A673 (cell line): Measurements from ENCODE around the gene HOXA4. TPM values are rescaled to one million over a fixed set of nuclear protein-coding genes. Genes with fewer than 3 reads are reported as not detected.
A peak's percentile ranks its signal among the peaks of the same experiment; 100 is the strongest.

Source experiments
- BruUV-seq: library from RNA; stranded (reverse); fragments of 400-500 nt; replicated peaks from 2 replicates; lab custom pipeline; 2021; lab: Mats Ljungman, UMichigan
- CTCF ChIA-PET: fragments of 300-600 bp; sonication (Branson Sonifier 250); formaldehyde crosslinking; loops from one replicate; lab custom pipeline; 2022; ENCODE audit warnings: antibody characterized with exemption; lab: Charles Lee
- POLR2A ChIA-PET: fragments of 300-600 bp; sonication (Branson Sonifier 250); formaldehyde crosslinking; loops from one replicate; lab custom pipeline; 2022; ENCODE audit warnings: antibody characterized with exemption; ENCODE audit not compliant: low non-redundant PET; lab: Charles Lee
- DNase-seq: peaks from one replicate; pipeline ENCODE4 v3.0.0-alpha.2; 2015; ENCODE audit warnings: low spot score
- H3K27ac ChIP-seq: fragments of 200-600 bp; sonication (generic); 2 replicates; pipeline ENCODE4 v1.5.1; 2016; ENCODE audit warnings: mixed run types, low read depth, mild to moderate bottlenecking, mixed read lengths, antibody characterized with exemption, low read length; ENCODE audit not compliant: poor library complexity, severe bottlenecking
- H3K27me3 ChIP-seq: fragments of 200-600 bp; sonication (generic); replicated peaks from 2 replicates; pipeline ENCODE4 v1.6.1; 2017; ENCODE audit warnings: mixed run types, low read depth, mild to moderate bottlenecking, mixed read lengths, antibody characterized with exemption, low read length; ENCODE audit not compliant: insufficient read depth, poor library complexity
- H3K36me3 ChIP-seq: fragments of 200-600 bp; sonication (generic); 2 replicates; pipeline ENCODE4 v1.6.1; 2016; ENCODE audit warnings: mixed run types, mild to moderate bottlenecking, mixed read lengths, antibody characterized with exemption, low read length; ENCODE audit not compliant: insufficient read depth, poor library complexity, severe bottlenecking
- H3K4me1 ChIP-seq: fragments of 200-600 bp; sonication (generic); 2 replicates; pipeline ENCODE4 v1.6.1; 2017; ENCODE audit warnings: mixed run types, mild to moderate bottlenecking, mixed read lengths, antibody characterized with exemption, low read length; ENCODE audit not compliant: insufficient read depth, poor library complexity, severe bottlenecking
- H3K4me3 ChIP-seq: fragments of 200-600 bp; sonication (generic); 2 replicates; pipeline ENCODE4 v1.5.1; 2016; ENCODE audit warnings: low read depth, mixed run types, mild to moderate bottlenecking, mixed read lengths, low read length; ENCODE audit not compliant: poor library complexity, severe bottlenecking
- H3K9me3 ChIP-seq: fragments of 200-600 bp; sonication (generic); 2 replicates; pipeline ENCODE4 v1.6.1; 2016; ENCODE audit warnings: mixed run types, low read depth, mild to moderate bottlenecking, mixed read lengths, antibody characterized with exemption, low read length; ENCODE audit not compliant: poor library complexity, severe bottlenecking
- EZH2 ChIP-seq: fragments of 200-600 bp; sonication (generic); IDR thresholded peaks from 2 replicates; pipeline ENCODE4 v1.6.1; 2017; ENCODE audit warnings: borderline replicate concordance, low read depth, mild to moderate bottlenecking, mixed read lengths, antibody characterized with exemption, low read length; ENCODE audit not compliant: poor library complexity, severe bottlenecking
- intact Hi-C: fragments of 100-400 bp; cut with micrococcal nuclease; formaldehyde crosslinking; loops from one replicate; pipeline ENCODE4 v1.10.0; 2022; ENCODE audit not compliant: unreplicated experiment
- total RNA-seq: library from RNA; stranded (reverse); gene quantifications from 2 replicates; pipeline ENCODE4 v1.2.3, GENCODE V29; 2021
- TF ChIP-seq, protein P1 (sequence below): fragments of 300-800, 200-600 bp; sonication (generic); conservative IDR thresholded peaks from 2 replicates; pipeline ENCODE4 v1.5.1; 2017; ENCODE audit warnings: low read depth, mild to moderate bottlenecking, antibody characterized with exemption, low read length, moderate library complexity, mixed read lengths

Gene HOXA4
- total RNA-seq, 1 experiment from 2014 or later, result not detected

DNA sequence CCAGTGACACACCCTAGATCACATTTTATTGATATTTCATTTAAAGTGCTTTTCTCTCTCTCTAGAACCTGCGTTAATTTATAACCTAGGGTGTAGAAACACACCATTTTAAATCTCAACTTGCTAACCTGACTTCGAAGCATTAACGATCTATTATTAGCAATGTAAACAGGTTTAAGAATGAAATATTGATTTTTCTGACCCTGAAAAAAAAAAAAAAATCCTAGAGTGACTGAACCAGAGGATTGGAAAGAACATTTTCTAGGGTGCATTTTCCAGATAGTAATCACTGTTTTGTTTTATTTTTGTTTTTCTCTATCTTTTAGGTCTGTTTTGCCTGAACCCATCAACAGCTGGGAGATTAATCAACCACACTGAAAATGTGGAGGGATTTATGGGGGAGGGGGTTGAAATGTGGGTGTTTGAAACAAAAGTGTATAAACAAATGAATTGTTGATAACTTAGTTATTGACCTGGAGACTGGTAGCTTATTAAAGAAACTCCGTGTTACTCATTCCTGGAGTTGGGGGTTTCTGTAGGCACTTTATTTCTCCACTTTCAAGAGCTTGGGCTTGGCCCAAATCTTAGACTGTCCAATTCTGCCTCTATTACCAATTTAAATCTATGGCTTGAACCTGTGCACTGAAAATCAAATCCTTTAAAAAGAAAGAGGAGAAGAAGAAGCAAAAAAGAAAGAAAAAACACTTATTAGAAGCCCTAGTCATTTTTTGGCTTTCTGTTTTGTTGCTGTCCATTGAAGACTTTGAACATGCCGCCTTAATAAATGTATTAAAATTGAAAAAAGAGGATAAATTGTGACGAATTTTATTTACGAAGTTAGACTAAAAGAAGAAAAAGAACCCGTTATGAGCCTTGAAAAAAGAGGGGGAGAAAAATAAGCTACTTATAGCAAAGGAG, 30.8 kb downstream of the HOXA4 start:
- no peak for TF ChIP-seq EZH2
- TF ChIP-seq, protein P1, sequence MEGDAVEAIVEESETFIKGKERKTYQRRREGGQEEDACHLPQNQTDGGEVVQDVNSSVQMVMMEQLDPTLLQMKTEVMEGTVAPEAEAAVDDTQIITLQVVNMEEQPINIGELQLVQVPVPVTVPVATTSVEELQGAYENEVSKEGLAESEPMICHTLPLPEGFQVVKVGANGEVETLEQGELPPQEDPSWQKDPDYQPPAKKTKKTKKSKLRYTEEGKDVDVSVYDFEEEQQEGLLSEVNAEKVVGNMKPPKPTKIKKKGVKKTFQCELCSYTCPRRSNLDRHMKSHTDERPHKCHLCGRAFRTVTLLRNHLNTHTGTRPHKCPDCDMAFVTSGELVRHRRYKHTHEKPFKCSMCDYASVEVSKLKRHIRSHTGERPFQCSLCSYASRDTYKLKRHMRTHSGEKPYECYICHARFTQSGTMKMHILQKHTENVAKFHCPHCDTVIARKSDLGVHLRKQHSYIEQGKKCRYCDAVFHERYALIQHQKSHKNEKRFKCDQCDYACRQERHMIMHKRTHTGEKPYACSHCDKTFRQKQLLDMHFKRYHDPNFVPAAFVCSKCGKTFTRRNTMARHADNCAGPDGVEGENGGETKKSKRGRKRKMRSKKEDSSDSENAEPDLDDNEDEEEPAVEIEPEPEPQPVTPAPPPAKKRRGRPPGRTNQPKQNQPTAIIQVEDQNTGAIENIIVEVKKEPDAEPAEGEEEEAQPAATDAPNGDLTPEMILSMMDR, result no peak
- BruUV-seq, result no TSS peak
- no peak overlapping the region for H3K4me3 ChIP-seq
- H3K4me1 ChIP-seq, result peaks cover 10% of the 10 kb centered on the region
- H3K27ac ChIP-seq, result no peak overlapping the region
- H3K36me3 ChIP-seq, result no peaks in the 10 kb centered on the region
- H3K27me3 ChIP-seq, result peaks cover 100% of the 10 kb centered on the region
- DNase-seq, result no peak
- POLR2A ChIA-PET, result no interaction called here
- intact Hi-C loops, result no loop called here
- CTCF ChIA-PET, result no interaction called here
- H3K9me3 ChIP-seq, result no peaks in the 10 kb centered on the region

DNA sequence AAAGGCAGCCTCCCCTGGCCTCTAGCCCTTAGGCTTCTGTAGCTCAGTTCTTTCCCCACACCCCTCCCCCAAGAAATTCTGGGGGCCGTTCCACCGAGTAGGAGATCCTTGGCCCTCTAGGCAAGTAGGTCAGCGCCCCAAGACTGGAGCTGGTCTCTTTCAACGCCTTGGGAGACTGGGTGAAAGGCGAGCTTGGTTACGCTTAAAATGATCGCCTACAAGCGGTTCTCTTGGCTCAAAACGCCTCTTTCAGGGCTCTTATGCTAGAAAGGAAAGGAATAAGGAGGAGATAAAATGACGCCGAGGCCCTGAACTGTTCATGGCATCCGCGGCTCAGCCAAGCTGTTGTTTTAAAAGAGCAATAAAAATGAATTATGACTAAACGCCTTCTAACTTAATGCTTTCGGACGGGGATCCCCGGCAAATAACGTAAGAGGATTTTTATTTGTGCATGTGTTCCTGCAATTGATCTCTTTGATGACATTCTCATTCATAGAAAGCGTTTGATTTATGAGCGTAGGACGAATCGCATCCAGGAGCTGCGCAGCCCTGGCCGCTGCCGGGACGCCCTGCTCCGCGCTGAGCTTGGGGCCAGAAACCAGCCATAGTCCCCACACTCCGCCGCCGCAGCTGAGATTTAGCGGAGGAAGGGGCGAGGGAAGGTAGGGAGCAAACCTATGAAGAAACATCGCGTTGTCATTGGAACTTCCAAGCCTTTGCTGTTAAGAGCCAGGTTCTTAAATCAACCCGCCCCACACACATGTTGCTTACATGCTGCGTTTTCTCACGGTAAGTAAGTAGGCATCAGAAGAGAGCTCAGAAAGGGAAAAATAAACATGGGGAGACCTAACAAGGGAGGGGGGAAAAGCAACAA, 31.7 kb downstream of the HOXA4 start:
- Histone ChIP-seq H3K27me3 (peaks cover 100% of the 10 kb centered on the region), H3K4me3 (no peak overlapping the region), H3K27ac (no peak overlapping the region), H3K36me3 (no peaks in the 10 kb centered on the region), H3K9me3 (no peaks in the 10 kb centered on the region), H3K4me1 (peaks cover 10% of the 10 kb centered on the region)
- no peak for DNase-seq
- TF ChIP-seq, protein P1, result no peak
- TF ChIP-seq EZH2, result peak; percentile 99
- intact Hi-C loops, result no loop called here
- ChIA-PET POLR2A (no interaction called here), CTCF (no interaction called here)
- no TSS peak for BruUV-seq

DNA sequence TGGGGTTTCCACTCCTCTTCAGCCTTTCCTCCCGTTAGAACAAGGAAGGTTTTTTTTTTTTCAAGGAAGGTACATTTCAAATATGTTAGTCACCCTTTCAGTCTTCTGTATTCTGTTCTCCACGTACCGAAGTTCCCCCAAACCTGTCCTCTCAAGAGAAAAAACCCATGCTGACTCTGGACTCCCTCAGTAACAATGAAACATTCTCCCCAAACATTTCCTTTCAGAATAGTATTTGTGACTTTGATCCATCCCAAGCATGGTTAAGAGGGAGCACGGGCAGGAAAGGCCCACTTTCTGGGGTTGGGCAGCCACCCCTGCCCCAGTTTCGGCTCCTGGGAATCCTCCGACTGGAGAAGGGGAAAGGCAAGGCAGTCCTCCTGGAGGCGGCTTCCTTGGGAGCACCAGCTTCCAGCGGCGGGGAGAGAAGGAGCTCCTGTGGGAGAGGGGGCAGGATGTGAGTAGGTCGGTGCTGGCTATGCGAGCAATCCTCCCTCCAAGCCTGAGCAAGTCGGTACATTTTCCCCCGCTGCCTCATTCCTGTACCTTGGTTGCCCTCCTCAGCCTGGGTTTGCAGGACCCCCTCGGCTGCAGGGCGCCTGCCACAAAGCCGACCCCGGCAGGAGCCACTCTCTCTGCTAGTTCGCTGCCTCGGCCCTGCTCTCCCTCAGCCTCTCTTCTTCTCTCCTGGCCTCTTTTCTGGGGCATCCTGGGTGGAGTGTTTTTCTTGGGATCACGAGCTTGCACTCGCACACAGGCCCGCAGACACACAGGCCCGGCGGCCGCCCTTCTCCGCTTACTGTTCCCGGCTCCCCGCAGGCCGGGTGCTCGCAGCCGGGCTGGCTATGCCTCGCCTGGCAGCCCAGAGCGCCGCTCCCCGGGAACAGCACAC, 32.6 kb downstream of the HOXA4 start:
- no peaks in the 10 kb centered on the region for H3K36me3 ChIP-seq
- TF ChIP-seq, protein P1, result no peak
- peak; percentile 64 for TF ChIP-seq EZH2
- H3K27ac ChIP-seq, result no peak overlapping the region
- DNase-seq, result no peak
- no peaks in the 10 kb centered on the region for H3K9me3 ChIP-seq
- intact Hi-C loops, result no loop called here
- no peak overlapping the region for H3K4me3 ChIP-seq
- CTCF ChIA-PET, result no interaction called here
- no TSS peak for BruUV-seq
- peaks cover 100% of the 10 kb centered on the region for H3K27me3 ChIP-seq
- peaks cover 10% of the 10 kb centered on the region for H3K4me1 ChIP-seq
- POLR2A ChIA-PET, result no interaction called here
